Central memory CD8-positive, alpha-beta T cell (primary cell): Measurements from ENCODE around the gene DNAJC30.
A peak's percentile ranks its signal among the peaks of the same experiment; 100 is the strongest.
"Not testable (repeated sequence)": the region's sequence is repeated elsewhere in the genome, so short reads cannot be mapped to it uniquely, and the experiment has no call there.

Experiments
- ATAC-seq: fragments of 150-1000 bp; cut with Tn5 transposase; replicated peaks from 2 replicates; pipeline ENCODE4 v1.10.0; 2022; ENCODE audit warnings: mild to moderate bottlenecking, moderate FRiP score, moderate number of reproducible peaks; ENCODE audit not compliant: poor library complexity, severe bottlenecking; ENCODE audit errors: extremely low read depth
- DNase-seq, 2 donors: peaks; one replicate each; pipeline ENCODE4 v3.0.0; 2021; ENCODE audit warnings: low spot score in 2 of 2
- H3K27ac Mint-ChIP-seq: one replicate; pipeline ENCODE4 v1.8.0; 2022; ENCODE audit warnings: low read depth, mild to moderate bottlenecking, moderate library complexity, mixed read lengths
- H3K27me3 Mint-ChIP-seq: one replicate; pipeline ENCODE4 v1.8.0; 2022; ENCODE audit warnings: mixed read lengths
- H3K36me3 Mint-ChIP-seq: one replicate; pipeline ENCODE4 v1.8.0; 2022; ENCODE audit warnings: mild to moderate bottlenecking, moderate library complexity, mixed read lengths; ENCODE audit not compliant: insufficient read depth
- H3K4me1 Mint-ChIP-seq: one replicate; pipeline ENCODE4 v1.8.0; 2022; ENCODE audit warnings: mixed read lengths
- H3K4me3 Mint-ChIP-seq: one replicate; pipeline ENCODE4 v1.8.0; 2022; ENCODE audit warnings: mild to moderate bottlenecking, moderate library complexity, mixed read lengths
- H3K9me3 Mint-ChIP-seq: one replicate; pipeline ENCODE4 v1.8.0; 2022; ENCODE audit warnings: mixed read lengths

Gene DNAJC30

DNA sequence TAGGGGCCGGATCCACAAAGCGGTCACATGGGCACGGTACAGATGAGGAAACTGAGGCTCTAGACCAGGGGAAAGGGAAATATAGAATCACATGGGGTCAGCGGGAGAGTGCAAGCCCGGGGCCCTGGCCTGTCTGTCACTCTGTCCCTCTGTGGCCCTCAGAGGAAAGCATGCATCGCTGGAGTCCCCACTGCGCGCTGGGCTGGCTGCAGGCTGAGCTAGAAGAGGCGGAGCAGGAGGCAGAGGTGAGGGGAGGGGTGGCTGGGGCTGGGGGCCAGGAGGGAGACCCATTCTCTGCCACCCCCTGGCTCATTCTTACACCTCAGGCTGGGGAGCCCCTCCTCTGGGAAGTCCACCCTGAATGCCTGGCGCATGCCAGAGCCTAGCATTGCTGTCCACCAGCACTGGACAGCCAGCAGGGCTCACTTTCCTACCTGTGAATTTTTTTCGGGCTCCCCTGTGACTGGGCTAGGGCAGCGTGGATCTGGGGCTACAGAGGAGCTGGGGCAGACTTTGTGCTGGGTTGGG lies 13.3 kb downstream of the DNAJC30 start:
- no peak overlapping the region for H3K4me3 Mint-ChIP-seq
- peaks cover 8% of the 10 kb centered on the region for H3K4me1 Mint-ChIP-seq
- H3K9me3 Mint-ChIP-seq = no peaks in the 10 kb centered on the region
- peaks cover 3% of the 10 kb centered on the region for H3K36me3 Mint-ChIP-seq
- peaks cover 13% of the 10 kb centered on the region for H3K27me3 Mint-ChIP-seq
- no peak overlapping the region for H3K27ac Mint-ChIP-seq
- no peak for ATAC-seq
- no peak for DNase-seq

DNA sequence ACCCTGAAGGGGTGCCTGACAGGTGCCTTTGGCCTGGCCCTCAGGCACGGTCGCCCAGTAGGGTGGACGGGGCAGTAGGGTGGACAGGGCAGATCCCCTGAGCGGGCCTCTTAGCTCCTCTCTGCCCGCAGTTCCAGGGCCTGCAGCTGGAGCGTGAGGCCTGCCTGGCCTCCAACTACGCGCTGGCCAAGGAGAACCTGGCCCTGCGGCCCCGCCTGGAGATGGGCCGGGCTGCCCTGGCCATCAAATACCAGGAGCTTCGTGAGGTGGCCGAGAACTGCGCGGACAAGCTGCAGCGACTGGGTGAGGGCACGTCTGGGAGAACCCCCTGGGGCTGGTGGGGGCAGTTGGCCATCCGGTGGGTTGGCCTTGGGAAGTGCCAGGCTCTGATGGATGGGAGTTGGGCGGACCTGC lies 14.0 kb downstream of the DNAJC30 start:
- peaks cover 8% of the 10 kb centered on the region for H3K4me1 Mint-ChIP-seq
- no peaks in the 10 kb centered on the region for H3K9me3 Mint-ChIP-seq
- no peak overlapping the region for H3K27ac Mint-ChIP-seq
- ATAC-seq (no peak), DNase-seq (no peak)
- H3K27me3 Mint-ChIP-seq = peaks cover 19% of the 10 kb centered on the region
- H3K36me3 Mint-ChIP-seq = peaks cover 3% of the 10 kb centered on the region
- H3K4me3 Mint-ChIP-seq = no peak overlapping the region

DNA sequence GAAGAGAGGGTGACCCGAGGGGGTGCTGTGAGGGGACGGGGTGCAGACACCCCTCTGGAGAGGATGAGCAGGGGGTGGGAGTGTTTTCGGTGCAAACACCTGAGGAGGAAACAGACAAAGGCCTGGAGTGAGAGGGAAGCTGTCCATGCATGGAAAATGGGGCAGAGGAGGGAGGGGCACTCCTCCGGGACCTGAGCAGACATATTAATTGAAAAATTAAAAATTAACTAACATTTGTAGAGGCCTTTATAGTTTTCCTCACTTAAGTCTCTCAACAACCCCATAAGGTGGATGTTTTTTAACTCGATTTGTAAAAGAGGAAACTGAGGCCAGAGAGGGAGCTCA lies 14.4 kb downstream of the DNAJC30 start:
- H3K4me3 Mint-ChIP-seq = peak overlapping the region; percentile 80
- H3K9me3 Mint-ChIP-seq = no peaks in the 10 kb centered on the region
- peaks cover 24% of the 10 kb centered on the region for H3K27me3 Mint-ChIP-seq
- H3K27ac Mint-ChIP-seq = no peak overlapping the region
- ATAC-seq = no peak
- no peak for DNase-seq
- peaks cover 3% of the 10 kb centered on the region for H3K36me3 Mint-ChIP-seq
- peaks cover 8% of the 10 kb centered on the region for H3K4me1 Mint-ChIP-seq

DNA sequence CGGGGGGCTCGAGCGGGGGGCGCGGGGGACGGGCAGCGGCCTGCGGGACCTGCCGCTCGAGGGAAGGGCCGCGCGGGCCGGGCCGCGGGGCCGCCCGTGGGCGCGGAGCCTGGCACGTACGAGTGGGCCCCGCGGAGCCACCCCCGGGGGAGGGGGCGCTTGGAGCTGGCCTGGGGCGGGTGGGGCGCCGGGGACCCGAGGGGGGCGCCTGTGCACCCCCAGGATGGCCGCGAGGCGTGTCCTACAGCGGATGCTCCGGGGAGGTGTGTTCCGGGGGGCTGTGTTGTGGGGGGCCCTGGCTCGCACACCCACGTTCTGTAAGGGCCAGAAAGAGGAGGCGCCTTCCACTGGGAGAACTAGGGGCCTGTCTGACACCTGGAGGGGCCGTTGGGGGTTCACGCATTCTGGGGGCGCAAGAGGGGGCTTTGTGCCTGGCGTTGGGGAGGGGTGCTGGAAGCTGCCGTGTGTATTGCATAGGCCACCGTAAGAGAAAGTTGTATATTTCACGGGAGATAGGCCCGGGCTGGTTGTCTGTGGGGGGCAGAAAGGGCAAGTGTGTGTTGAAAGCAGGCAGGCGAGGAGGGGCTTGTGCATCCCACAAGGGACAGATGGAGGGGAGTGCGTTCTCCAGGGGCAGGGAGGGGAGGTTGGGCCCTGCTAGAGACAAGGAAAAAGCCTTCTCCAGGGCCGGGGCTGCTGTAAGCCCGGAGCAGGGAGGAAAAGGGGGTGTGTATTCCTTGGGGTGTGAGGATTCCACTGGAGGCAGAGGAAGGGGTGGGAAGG lies 15.0 kb downstream of the DNAJC30 start:
- DNase-seq (no peak), ATAC-seq (peak; percentile 7)
- Mint-ChIP-seq H3K4me3 (peak overlapping the region; percentile 80), H3K4me1 (peaks cover 8% of the 10 kb centered on the region), H3K27me3 (peaks cover 29% of the 10 kb centered on the region), H3K9me3 (no peaks in the 10 kb centered on the region), H3K27ac (no peak overlapping the region), H3K36me3 (peaks cover 3% of the 10 kb centered on the region)

DNA sequence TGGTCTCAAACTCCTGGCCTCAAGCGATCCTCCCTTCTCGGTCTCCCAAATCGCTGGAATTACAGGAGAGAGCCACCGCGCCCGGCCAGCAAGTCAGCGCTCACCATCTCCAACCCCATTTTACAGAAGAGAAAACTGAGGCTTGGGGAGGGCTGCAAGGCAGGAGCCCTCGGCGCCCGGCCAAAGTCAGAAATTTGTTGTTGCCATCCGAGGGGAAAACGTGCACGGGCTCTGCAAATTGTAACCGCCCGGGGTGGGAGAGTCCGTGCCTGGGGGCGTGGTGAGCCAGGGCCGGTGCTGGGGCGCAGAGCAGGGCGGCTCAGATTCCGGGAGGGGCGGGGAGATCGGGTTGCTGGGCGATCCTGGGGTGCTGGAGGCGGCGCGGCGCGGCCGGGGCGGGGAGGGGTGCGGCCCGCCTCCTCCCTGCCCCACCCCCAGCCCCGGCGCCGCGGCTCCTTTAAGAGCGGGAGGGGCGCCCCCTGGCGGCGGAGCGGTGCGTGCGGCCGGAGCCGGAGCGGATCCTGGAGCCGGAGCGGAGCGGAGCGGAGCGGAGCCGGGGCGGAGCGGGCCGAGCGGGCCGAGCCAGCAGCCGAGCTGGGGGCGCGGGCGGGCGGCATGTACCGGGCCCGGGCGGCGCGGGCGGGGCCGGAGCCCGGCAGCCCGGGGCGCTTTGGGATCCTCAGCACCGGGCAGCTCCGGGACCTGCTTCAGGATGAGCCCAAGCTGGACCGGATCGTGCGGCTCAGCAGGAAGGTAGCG lies 15.7 kb downstream of the DNAJC30 start, which contains the start of gene VPS37D:
TSS of gene VPS37D (plus strand) at position 488 of the 759 bp plus-strand sequence. CDS start at position 616, 128 bp downstream.
- Mint-ChIP-seq H3K27me3 (peaks cover 37% of the 10 kb centered on the region), H3K4me1 (peaks cover 8% of the 10 kb centered on the region), H3K9me3 (no peaks in the 10 kb centered on the region), H3K27ac (peak within 1 kb of the TSS; percentile 72), H3K36me3 (peaks cover 3% of the 10 kb centered on the region), H3K4me3 (peak within 1 kb of the TSS; percentile 80)
- ATAC-seq (peak; percentile 90), DNase-seq (peak; percentile 86 to 92)

DNA sequence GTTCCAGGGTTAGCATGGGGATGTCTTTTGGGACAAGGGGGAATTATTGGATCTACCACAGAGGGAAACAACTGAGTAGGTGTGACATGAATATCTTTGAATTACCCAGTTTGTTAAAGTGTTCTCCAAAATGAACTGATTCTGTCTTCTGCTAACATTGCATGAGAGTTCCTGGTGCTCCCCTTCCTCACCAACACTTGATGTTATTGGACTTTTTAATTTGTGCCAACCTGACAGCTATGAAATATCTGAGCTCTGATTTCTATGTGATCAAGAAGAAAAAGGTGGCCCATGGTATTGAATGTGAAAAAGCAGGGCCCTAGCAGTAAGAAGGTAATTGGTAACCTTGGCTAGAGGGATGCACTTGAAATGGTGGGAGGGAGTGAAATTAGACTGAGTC lies 20.2 kb downstream of the DNAJC30 start:
- H3K27me3 Mint-ChIP-seq = peaks cover 61% of the 10 kb centered on the region

DNA sequence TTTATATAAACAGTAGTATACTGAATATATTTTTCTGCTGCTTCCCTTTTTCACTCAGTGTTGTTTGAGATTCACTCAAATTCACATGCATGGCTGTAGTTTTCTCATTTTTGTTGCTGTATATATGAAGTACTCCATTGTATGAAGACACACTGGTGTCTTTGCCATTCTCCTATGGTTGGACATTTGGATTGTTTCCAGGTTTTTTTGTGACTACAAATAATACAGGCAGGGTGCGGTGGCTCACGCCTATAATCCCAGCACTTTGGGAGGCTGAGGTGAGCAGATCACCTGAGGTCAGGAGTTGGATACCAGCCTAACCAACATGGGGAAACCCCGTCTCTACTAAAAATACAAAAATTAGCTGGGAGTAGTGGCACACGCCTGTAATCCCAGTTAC lies 22.7 kb downstream of the DNAJC30 start:
- not testable (repeated sequence) for H3K4me1 Mint-ChIP-seq, H3K27ac Mint-ChIP-seq, DNase-seq, H3K36me3 Mint-ChIP-seq, H3K4me3 Mint-ChIP-seq, ATAC-seq, H3K9me3 Mint-ChIP-seq
- peaks cover 55% of the 10 kb centered on the region for H3K27me3 Mint-ChIP-seq

More for the DNA sequence above, 20.2 kb downstream of the DNAJC30 start:
- H3K27ac Mint-ChIP-seq = no peak overlapping the region
- H3K36me3 Mint-ChIP-seq = no peaks in the 10 kb centered on the region
- no peaks in the 10 kb centered on the region for H3K9me3 Mint-ChIP-seq
- ATAC-seq = no peak
- no peak overlapping the region for H3K4me3 Mint-ChIP-seq
- H3K4me1 Mint-ChIP-seq = no peaks in the 10 kb centered on the region
- no peak for DNase-seq

DNA sequence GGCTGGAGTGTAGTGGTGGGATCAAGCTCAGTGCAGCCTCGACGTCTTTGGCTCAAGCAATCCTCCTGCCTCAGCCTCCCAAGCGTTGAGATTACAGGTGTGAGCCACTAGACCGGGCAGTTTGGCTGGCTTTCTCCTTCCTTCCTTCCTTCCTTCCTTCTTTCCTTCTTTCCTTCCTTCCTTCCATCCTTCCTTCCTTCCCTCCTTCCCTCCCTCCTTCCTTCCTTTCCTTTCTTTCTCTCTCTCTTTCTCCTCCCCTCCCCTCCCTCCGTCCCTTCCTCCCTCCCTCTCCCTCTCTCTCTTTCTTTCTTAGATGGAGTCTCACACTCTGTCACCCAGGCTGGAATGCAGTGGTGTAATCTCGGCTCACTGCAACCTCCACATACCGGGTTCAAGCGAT lies 23.3 kb downstream of the DNAJC30 start:
- Mint-ChIP-seq H3K36me3 (no peaks in the 10 kb centered on the region), H3K27me3 (peaks cover 49% of the 10 kb centered on the region), H3K9me3 (no peaks in the 10 kb centered on the region), H3K4me1 (no peaks in the 10 kb centered on the region), H3K4me3 (no peak overlapping the region), H3K27ac (no peak overlapping the region)
- no peak for ATAC-seq
- no peak for DNase-seq

DNA sequence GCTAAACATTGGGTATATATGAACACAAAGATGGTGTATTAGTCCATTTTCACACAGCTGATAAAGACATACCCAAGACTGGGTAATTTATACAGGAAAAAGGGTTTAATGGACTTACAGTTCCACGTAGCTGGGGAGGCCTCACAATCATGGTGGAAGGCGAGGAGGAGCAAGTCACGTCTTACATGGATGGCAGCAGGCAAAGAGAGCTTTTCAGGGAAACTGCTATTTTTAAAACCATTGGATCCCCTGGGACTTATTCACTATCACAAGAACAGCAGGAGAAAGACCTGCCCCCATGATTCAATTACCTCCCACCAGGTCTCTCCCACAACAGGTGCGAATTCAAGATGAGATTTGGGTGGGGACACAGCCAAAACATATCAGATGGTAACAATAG lies 27.9 kb downstream of the DNAJC30 start:
- DNase-seq, H3K9me3 Mint-ChIP-seq, H3K27ac Mint-ChIP-seq, H3K4me1 Mint-ChIP-seq, ATAC-seq, H3K36me3 Mint-ChIP-seq, H3K4me3 Mint-ChIP-seq: not testable (repeated sequence)
- peaks cover 35% of the 10 kb centered on the region for H3K27me3 Mint-ChIP-seq

DNA sequence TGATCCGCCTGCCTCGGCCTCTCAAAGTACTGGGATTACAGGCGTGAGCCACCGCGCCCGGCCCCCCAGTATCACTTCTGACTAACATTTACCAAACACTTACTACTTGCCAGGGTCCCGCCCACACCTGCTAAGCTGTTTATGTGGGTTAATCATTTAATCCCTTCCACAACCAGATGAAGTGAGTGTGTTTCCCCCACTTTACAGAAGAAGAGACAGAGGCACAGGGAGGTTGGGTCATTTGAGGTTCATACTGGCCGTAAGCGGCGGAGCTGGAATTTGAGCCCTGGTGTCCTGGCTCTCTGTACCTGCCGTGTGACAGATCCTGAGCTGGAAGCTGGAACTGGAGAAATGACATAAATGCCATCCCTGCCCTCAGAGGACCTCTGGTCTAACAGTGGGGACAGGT lies 30.7 kb downstream of the DNAJC30 start:
- no peak overlapping the region for H3K4me3 Mint-ChIP-seq
- H3K27ac Mint-ChIP-seq = no peak overlapping the region
- H3K4me1 Mint-ChIP-seq = peaks cover 18% of the 10 kb centered on the region
- no peak for ATAC-seq
- H3K27me3 Mint-ChIP-seq = peaks cover 55% of the 10 kb centered on the region
- H3K36me3 Mint-ChIP-seq = peaks cover 5% of the 10 kb centered on the region
- H3K9me3 Mint-ChIP-seq = no peaks in the 10 kb centered on the region
- DNase-seq = no peak

DNA sequence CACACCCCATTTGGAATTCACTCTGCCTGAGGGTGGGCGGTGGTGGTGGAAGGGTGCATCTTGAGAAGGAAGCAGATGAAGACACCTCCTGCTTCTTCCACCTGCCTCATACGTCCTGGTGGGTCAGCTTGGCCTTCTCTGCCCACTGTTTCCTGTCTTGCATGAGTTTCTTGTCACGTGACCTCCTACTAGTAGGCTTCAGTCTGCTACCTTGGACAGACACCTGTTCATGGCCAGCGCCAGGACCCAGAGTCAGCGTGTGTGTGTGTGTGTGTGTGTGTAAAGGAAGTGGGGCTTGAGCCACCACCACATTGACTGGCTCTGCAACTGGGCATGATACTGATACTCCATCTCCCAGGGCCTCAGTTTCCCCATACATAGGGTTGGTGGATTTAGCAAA lies 32.7 kb downstream of the DNAJC30 start:
- H3K36me3 Mint-ChIP-seq = peaks cover 5% of the 10 kb centered on the region
- peaks cover 76% of the 10 kb centered on the region for H3K27me3 Mint-ChIP-seq
- H3K4me1 Mint-ChIP-seq = peaks cover 18% of the 10 kb centered on the region
- no peak overlapping the region for H3K27ac Mint-ChIP-seq
- DNase-seq (no peak), ATAC-seq (no peak)
- H3K9me3 Mint-ChIP-seq = no peaks in the 10 kb centered on the region
- no peak overlapping the region for H3K4me3 Mint-ChIP-seq

DNA sequence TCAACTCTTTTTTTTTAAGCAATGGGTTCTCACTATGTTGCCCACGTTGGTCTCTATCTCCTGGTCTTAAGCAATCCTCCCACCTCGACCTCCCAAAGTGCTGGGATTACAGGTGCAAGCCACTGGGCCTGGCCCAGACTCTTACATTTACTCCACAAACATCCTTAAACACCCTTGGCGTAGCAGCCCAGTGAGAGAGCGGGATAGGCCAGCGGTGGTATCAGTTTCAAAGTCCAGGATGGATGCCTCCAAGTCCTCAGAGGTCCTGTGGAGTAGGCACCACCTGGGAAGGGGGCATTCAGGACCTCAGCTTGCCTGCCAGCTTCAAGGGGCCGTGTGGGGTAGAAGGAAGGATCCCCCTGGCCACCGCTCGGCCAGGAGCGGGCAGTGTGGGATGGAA lies 33.7 kb downstream of the DNAJC30 start:
- DNase-seq (no peak), ATAC-seq (no peak)
- Mint-ChIP-seq H3K4me1 (peaks cover 18% of the 10 kb centered on the region), H3K27me3 (peaks cover 85% of the 10 kb centered on the region), H3K36me3 (peaks cover 5% of the 10 kb centered on the region), H3K4me3 (peak overlapping the region; percentile 70), H3K9me3 (no peaks in the 10 kb centered on the region), H3K27ac (no peak overlapping the region)
